ENCODE results near the gene HEXD. TPM values are rescaled to one million over a fixed set of nuclear protein-coding genes. Genes with fewer than 3 reads are reported as not detected.
A peak's percentile ranks its signal among the peaks of the same experiment; 100 is the strongest.

Gene HEXD
- polyA plus RNA-seq, 3 donors: 62.8 to 66.8 (median 66.4) TPM

- no peak overlapping the region for H3K27ac ChIP-seq (ENCODE audit: low read depth, low read length)
- 26 to 84% (median 75%) methylated on average over 10 of the region's 10 CpGs for WGBS, 3 donors
Measured at GRCh38 chr17:82461827-82462524, 43.8 kb downstream of the HEXD start.

- 79 to 89% (median 85%) methylated on average over 6 of the region's 6 CpGs for WGBS, 3 donors
Measured at GRCh38 chr17:82463391-82463790, 45.2 kb downstream of the HEXD start.

GRCh38 chr17:82463925-82464566, 45.9 kb downstream of the HEXD start:
- no peak overlapping the region for H3K27ac ChIP-seq (ENCODE audit: low read depth, low read length)
- WGBS, 3 donors: 58 to 69% (median 68%) methylated on average over 7 of the region's 7 CpGs

More at GRCh38 chr17:82463391-82463790, 45.2 kb downstream of the HEXD start:
- no peak overlapping the region for H3K27ac ChIP-seq (ENCODE audit: low read depth, low read length)

- WGBS, 3 donors: 83 to 93% (median 86%) methylated on average over 11 of the region's 11 CpGs
- H3K27ac ChIP-seq (ENCODE audit: low read depth, low read length): no peak overlapping the region
Measured at GRCh38 chr17:82464567-82464929, 46.4 kb downstream of the HEXD start.

GRCh38 chr17:82465023-82465603, 47.0 kb downstream of the HEXD start:
- 85 to 87% (median 86%) methylated on average over 7 of the region's 7 CpGs for WGBS, 3 donors

GRCh38 chr17:82468692-82469091, 50.5 kb downstream of the HEXD start:
- 74 to 95% (median 94%) methylated on average over 7 of the region's 7 CpGs for WGBS, 3 donors
- no peak overlapping the region for H3K27ac ChIP-seq (ENCODE audit: low read depth, low read length)

More at GRCh38 chr17:82465023-82465603, 47.0 kb downstream of the HEXD start:
- no peak overlapping the region for H3K27ac ChIP-seq (ENCODE audit: low read depth, low read length)

GRCh38 chr17:82470065-82470464, 51.9 kb downstream of the HEXD start:
- WGBS, 3 donors: 95 to 98% (median 98%) methylated on average over 7 of the region's 7 CpGs
- no peak overlapping the region for H3K27ac ChIP-seq (ENCODE audit: low read depth, low read length)

GRCh38 chr17:82474223-82475010, 56.3 kb downstream of the HEXD start:
- H3K27ac ChIP-seq (ENCODE audit: low read depth, low read length): no peak overlapping the region
- WGBS, 3 donors: 75 to 87% (median 86%) methylated on average over 11 of the region's 11 CpGs

- no peak overlapping the region for H3K27ac ChIP-seq (ENCODE audit: low read depth, low read length)
- WGBS, 3 donors: 88 to 93% (median 90%) methylated on average over 8 of the region's 8 CpGs
Measured at GRCh38 chr17:82475458-82475857, 57.3 kb downstream of the HEXD start.

- 90 to 91% (median 90%) methylated on average over 8 of the region's 8 CpGs for WGBS, 3 donors
- H3K27ac ChIP-seq (ENCODE audit: low read depth, low read length): no peak overlapping the region
Measured at GRCh38 chr17:82477934-82478333, 59.8 kb downstream of the HEXD start.

- no peak overlapping the region for H3K27ac ChIP-seq (ENCODE audit: low read depth, low read length)
- WGBS, 3 donors: 65 to 80% (median 73%) methylated on average over 5 of the region's 5 CpGs
Measured at GRCh38 chr17:82479602-82480001, 61.5 kb downstream of the HEXD start.

- WGBS, 3 donors: 82 to 86% (median 85%) methylated on average over 9 of the region's 9 CpGs
- no peak overlapping the region for H3K27ac ChIP-seq (ENCODE audit: low read depth, low read length)
Measured at GRCh38 chr17:82480318-82480717, 62.2 kb downstream of the HEXD start.

- WGBS, 3 donors: 74 to 91% (median 88%) methylated on average over 6 of the region's 6 CpGs
- no peak overlapping the region for H3K27ac ChIP-seq (ENCODE audit: low read depth, low read length)
Measured at GRCh38 chr17:82483204-82483660, 65.1 kb downstream of the HEXD start.

GRCh38 chr17:82483836-82484235, 65.7 kb downstream of the HEXD start:
- 88 to 96% (median 95%) methylated on average over 9 of the region's 9 CpGs for WGBS, 3 donors
- H3K27ac ChIP-seq (ENCODE audit: low read depth, low read length): no peak overlapping the region

- H3K27ac ChIP-seq (ENCODE audit: low read depth, low read length): no peak overlapping the region
- WGBS, 3 donors: 79 to 84% (median 80%) methylated on average over 13 of the region's 13 CpGs
Measured at GRCh38 chr17:82486231-82487094, 68.3 kb downstream of the HEXD start.

- WGBS, 3 donors: 80 to 88% (median 85%) methylated on average over 14 of the region's 14 CpGs
- no peak overlapping the region for H3K27ac ChIP-seq (ENCODE audit: low read depth, low read length)
Measured at GRCh38 chr17:82487910-82488309, 69.8 kb downstream of the HEXD start.

- peak overlapping the region; percentile 51 for H3K27ac ChIP-seq (ENCODE audit: low read depth, low read length)
- 67 to 70% (median 69%) methylated on average over 8 of the region's 8 CpGs for WGBS, 3 donors
Measured at GRCh38 chr17:82489117-82489516, 71.0 kb downstream of the HEXD start.
